ENCODE results near the gene KLF3.
A peak's percentile ranks its signal among the peaks of the same experiment; 100 is the strongest.

KLF3 gene

DNA sequence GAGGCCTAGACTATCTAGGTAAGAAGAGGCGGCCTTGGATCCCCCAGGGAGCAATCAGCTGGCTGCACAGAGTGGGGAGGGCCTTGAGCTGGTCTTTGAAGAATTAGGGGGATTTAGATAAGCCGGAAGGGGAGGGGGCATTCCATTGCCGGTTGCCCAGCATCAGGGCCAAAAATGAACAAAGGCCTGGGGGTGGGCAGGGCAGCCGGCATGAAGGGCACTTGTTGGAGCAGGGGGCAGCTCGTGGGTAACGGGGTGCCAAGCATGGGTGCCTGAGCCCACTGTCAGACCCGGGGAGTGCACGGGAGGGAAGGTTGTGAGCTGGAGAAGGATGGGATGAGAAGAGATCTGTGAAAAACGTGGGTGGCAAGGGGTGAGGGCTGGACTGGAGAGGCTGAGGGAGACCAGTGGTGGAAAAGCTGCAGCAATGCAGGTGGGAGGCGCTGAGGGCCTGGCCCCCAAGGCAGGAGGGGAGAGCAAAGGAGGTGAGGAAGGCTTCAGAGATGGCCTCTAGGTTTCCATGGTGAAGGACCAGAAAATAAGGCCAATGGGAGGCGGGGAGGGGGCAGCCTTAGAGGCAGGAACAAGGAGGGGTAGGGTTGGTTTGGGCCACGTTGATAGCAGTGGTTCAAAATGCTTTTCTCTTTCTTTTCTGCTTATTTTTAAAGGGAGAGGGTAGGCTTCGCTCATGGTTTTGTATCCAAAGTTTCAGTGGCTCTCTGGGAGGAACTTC, 8.6 kb downstream of the KLF3 start:
- peak overlapping the region; percentile 97 for H3K27ac ChIP-seq
- no peak for DNase-seq (ENCODE audit: low read depth, low spot score)

DNA sequence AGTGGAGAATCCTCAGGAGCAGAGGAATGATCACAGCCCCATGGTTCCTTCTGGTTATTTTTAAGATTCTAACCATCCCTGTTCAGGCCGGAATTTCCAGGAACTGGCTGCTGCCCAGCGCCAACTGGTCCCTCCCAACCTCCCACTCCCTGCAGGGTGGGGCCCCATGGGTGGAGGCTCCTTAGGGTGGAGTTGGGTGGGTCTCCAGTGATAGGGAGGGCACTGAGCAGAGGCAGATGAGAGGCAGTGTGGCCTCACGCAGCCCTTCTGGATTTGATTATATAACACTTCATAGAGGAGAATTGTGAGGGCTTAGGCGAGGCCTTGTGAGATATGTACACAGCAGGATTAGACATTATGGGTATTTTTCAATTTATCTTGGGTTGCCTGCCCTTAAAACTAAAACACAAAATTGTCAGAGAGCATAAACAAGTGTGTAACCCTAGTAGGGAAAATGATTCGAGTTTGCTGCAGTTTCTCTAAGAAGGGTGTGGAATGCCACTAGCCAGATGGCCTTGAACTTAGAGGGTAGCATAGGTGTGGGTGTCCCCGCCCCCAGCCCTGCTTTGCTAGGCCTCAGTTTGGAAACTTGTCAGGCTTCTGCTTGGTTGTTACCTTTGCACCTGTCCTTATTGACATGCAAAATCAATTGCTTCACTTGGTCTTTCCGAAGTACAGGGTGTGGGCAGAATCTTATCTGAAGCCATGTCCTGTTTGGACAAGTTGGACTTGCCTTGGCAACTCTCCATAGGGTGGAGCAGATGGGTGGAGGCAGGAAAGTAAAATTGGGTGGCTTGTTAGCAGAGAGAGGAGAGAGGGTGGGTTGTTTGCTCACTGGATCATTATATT, 9.4 kb downstream of the KLF3 start:
- peak; percentile 81 for DNase-seq (ENCODE audit: low read depth, low spot score)
- H3K27ac ChIP-seq: peak overlapping the region; percentile 97

- H3K27ac ChIP-seq: peak overlapping the region; percentile 97
- no peak for DNase-seq (ENCODE audit: low read depth, low spot score)
These were observed 10.5 kb downstream of the KLF3 start for GRCh38 chr4:38674258-38675144.

DNA sequence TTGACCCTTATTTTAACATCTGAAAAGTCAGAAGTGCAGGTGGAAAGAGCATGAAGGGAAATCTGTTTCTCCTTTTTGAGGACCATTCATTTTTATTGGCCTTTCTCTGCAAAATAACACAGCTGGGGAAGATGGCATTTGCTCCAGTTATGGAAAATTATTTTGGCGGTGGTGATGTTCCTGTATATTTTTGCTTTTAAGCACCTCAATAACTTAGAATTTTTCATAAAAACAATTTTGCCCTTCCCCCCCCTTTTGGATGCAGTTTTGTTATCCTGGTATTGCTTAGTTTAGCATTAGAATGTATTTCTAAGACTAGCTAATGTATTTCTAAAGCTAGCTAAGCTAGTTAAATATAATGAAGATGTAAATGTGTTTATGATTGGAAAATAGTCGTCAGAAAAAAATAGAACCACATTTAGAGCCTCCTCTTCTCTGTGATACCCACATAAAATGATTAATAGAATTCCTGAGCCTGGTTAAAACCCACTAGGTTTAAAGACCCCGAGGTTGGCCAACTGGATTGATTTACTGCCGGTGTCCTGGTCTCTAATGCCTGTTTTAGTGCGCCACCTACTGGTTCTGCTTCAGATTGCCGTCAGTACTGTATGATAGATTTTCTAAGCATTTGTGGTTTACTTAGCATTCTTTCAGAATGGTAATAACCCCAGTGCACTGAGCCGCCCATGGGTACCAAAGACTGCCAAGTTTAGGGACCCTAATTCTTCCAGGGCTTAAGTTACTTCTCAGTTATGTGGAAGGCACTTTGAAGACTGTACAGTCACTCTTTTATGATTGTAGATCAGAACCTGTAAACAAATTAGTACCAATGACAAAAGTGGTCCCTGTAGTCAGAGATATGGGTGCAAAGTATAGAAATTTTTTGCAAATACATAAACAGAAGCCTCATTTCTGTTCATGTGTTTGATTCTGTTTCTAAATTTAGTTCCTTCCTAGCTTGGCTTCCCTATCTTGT, 11.4 kb downstream of the KLF3 start:
- peak overlapping the region; percentile 97 for H3K27ac ChIP-seq
- DNase-seq (ENCODE audit: low read depth, low spot score): no peak

DNA sequence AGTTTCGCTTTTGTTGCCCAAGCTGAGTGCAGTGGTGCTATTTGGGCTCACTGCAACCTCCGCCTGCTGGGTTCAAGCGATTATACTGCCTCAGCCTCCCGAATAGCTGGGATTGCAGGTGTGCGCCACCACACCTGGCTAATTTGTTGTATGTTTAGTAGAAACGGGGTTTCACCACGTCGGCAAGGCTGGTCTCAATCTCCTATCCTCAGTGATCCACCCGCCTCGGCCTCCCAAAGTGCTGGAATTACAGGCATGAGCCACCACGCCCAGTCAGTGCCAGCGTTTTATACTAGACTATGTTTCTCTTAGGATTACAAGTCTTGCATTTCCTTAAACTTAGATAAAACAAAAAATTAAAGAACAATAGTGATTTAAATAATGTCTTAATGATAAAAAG, 13.0 kb downstream of the KLF3 start:
- DNase-seq (ENCODE audit: low read depth, low spot score): no peak
- no peak overlapping the region for H3K27ac ChIP-seq

- DNase-seq (ENCODE audit: low read depth, low spot score): no peak
These were observed 13.4 kb downstream of the KLF3 start for GRCh38 chr4:38677441-38677840.

DNA sequence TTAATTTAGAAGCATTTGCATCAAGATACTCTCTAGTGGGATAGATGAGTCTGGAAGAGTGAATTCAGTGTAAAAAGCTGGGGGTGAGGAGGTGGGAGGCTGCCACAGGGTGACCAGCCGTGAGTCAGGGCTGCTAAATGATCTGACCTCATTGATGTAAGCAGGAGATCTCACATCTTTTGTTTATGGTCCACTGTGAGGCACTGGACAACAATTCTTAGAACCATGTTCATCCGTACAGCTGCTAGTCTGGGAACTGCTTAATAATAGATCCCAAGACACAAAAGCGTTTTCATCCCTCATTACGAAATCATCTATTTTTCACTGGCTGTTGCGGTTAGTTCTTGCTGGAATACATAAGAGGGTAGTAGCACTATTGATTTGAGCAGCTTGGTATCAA, 14.1 kb downstream of the KLF3 start:
- no peak for DNase-seq (ENCODE audit: low read depth, low spot score)
- H3K27ac ChIP-seq: no peak overlapping the region

More at GRCh38 chr4:38677441-38677840, 13.4 kb downstream of the KLF3 start:
- no peak overlapping the region for H3K27ac ChIP-seq

DNA sequence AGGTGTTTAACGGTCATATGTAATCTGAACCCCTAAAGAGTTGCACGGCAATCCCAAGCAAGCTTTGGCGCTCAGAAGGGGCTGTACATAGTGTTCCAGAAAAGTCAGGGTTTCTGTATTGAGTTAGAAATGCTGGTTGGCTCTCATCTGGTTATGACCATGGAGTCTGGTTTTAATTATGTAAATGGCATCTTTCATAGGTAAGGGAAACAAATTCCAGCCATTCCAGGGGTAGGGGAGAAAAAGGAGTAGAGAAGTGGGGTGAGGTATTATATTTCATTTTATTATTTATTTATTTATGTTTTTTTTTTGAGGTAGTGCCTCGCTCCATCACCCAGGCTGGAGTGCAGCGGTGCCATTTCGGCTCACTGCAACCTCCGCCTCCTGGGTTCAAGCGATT, 15.9 kb downstream of the KLF3 start:
- no peak for DNase-seq (ENCODE audit: low read depth, low spot score)

DNA sequence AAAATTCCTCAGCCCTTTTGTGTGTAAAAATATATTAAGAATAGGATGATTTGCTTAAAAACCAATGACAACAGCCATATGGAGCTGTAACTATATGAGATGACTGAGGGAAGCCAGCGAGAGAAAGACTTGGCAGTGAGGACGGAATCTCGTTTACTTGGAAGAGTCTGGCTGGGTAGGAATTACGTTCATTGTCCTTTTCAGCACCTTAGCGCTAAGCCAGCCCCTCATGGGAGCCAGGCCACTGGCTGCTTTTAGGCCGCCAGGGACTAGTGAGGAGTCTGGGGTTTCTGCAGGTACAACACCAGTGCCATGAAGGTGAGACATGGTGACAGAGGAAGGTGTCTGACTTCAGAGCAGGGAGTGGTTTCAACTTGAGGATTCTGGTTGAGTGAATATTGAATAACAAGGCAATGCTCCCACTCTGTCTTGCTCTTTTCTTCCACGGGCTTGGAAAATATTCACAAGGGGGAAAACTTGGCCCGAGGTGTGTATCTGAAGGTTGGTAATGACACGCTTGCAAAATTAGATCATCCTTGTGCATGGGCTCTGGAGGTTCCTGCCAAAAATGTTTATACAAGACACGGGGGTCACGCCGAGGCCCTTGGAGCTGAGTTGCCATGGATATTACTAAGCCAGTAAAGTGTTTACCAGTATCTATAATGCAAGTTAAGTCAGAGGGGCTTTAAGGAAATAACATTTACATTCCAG, 17.4 kb downstream of the KLF3 start:
- no peak for DNase-seq (ENCODE audit: low read depth, low spot score)

More for the DNA sequence above, 15.9 kb downstream of the KLF3 start:
- no peak overlapping the region for H3K27ac ChIP-seq

GRCh38 chr4:38682336-38682735, 18.3 kb downstream of the KLF3 start:
- no peak for DNase-seq (ENCODE audit: low read depth, low spot score)
- H3K27ac ChIP-seq: no peak overlapping the region

More for the DNA sequence above, 17.4 kb downstream of the KLF3 start:
- H3K27ac ChIP-seq: peak overlapping the region; percentile 1

GRCh38 chr4:38683276-38683675, 19.3 kb downstream of the KLF3 start:
- peak overlapping the region; percentile 1 for H3K27ac ChIP-seq
- DNase-seq (ENCODE audit: low read depth, low spot score): no peak

DNA sequence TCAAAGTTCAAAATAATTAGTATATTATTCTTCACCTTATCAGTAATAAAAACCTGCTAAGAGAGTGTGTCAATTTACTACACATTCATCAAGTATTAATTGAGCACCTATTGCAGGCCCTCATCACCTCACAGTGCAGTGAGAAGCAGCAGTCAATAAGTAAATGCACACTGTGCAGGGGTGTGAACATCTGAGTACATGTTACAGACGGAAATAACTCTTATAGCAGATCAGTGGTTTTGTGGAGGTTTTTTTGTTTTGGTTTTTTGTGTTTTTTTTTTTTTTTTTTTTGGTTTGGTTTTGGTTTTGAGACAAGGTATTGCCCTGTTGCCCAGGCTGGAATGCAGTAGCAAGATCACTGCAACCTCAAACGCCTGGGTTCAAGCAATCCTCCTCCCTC, 20.3 kb downstream of the KLF3 start:
- H3K27ac ChIP-seq: no peak overlapping the region
- no peak for DNase-seq (ENCODE audit: low read depth, low spot score)

GRCh38 chr4:38684951-38685844, 21.2 kb downstream of the KLF3 start:
- DNase-seq (ENCODE audit: low read depth, low spot score): no peak
- peak overlapping the region; percentile 21 for H3K27ac ChIP-seq

GRCh38 chr4:38686682-38687081, 22.7 kb downstream of the KLF3 start:
- DNase-seq (ENCODE audit: low read depth, low spot score): no peak
- H3K27ac ChIP-seq: peak overlapping the region; percentile 31

GRCh38 chr4:38687571-38688011, 23.6 kb downstream of the KLF3 start:
- peak; percentile 46 for DNase-seq (ENCODE audit: low read depth, low spot score)
- H3K27ac ChIP-seq: peak overlapping the region; percentile 31

- no peak for DNase-seq (ENCODE audit: low read depth, low spot score)
- H3K27ac ChIP-seq: no peak overlapping the region
These were observed 24.8 kb downstream of the KLF3 start for GRCh38 chr4:38688676-38689355.

Data from epithelial cell of prostate (primary cell).